Activated CD8-positive, alpha-beta memory T cell treated with anti-CD3 and anti-CD28 coated beads, Interleukin-2, amount 50 U/mL, for 24 hours (primary cell): ENCODE measurements around the gene GRM8.

ENCODE experiments used
- DNase-seq: peaks from one replicate; pipeline ENCODE4 v3.0.0-alpha.2; 2020; ENCODE audit errors: extremely low read depth

GRM8 gene

GRCh38 chr7:126818393-126819196 is 434.1 kb downstream of the GRM8 start:
- no peak for DNase-seq

- DNase-seq = no peak
Measured at GRCh38 chr7:126809188-126809587, 443.6 kb downstream of the GRM8 start.

- no peak for DNase-seq
Measured at GRCh38 chr7:126806614-126807013, 446.1 kb downstream of the GRM8 start.

- DNase-seq = no peak
Measured at GRCh38 chr7:126805351-126805750, 447.4 kb downstream of the GRM8 start.

GRCh38 chr7:126804604-126805003 is 448.1 kb downstream of the GRM8 start:
- no peak for DNase-seq

GRCh38 chr7:126803990-126804389 is 448.8 kb downstream of the GRM8 start:
- DNase-seq = no peak

- peak; percentile 4 for DNase-seq
Measured at GRCh38 chr7:126803060-126803665, 449.6 kb downstream of the GRM8 start.

GRCh38 chr7:126801733-126802132 is 451.0 kb downstream of the GRM8 start:
- no peak for DNase-seq

GRCh38 chr7:126799541-126799940 is 453.2 kb downstream of the GRM8 start:
- DNase-seq = no peak

GRCh38 chr7:126792521-126792920 is 460.2 kb downstream of the GRM8 start:
- no peak for DNase-seq

GRCh38 chr7:126791306-126791705 is 461.4 kb downstream of the GRM8 start:
- no peak for DNase-seq

- no peak for DNase-seq
Measured at GRCh38 chr7:126790763-126791162, 462.0 kb downstream of the GRM8 start.

- no peak for DNase-seq
Measured at GRCh38 chr7:126783613-126784012, 469.1 kb downstream of the GRM8 start.

GRCh38 chr7:126780993-126781392 is 471.7 kb downstream of the GRM8 start:
- no peak for DNase-seq

GRCh38 chr7:126778101-126778500 is 474.6 kb downstream of the GRM8 start:
- DNase-seq = no peak

GRCh38 chr7:126776498-126776897 is 476.2 kb downstream of the GRM8 start:
- DNase-seq = no peak

- DNase-seq = no peak
Measured at GRCh38 chr7:126774077-126774476, 478.7 kb downstream of the GRM8 start.

GRCh38 chr7:126768836-126769235 is 483.9 kb downstream of the GRM8 start:
- no peak for DNase-seq

GRCh38 chr7:126760914-126761577 is 491.7 kb downstream of the GRM8 start:
- DNase-seq = no peak

- no peak for DNase-seq
Measured at GRCh38 chr7:126755381-126755780, 497.4 kb downstream of the GRM8 start.

GRCh38 chr7:126750207-126750911 is 502.4 kb downstream of the GRM8 start:
- no peak for DNase-seq

GRCh38 chr7:126728967-126729366 is 523.8 kb downstream of the GRM8 start:
- no peak for DNase-seq
